Gastroesophageal sphincter (tissue), 3 donors: Measurements from ENCODE around the gene SUN1.

Experiments
- EP300 ChIP-seq: sonication (generic); formaldehyde crosslinking; IDR thresholded peaks from one replicate; pipeline ENCODE4 v1.6.1; 2017; ENCODE audit warnings: antibody characterized with exemption, mild to moderate bottlenecking
- POLR2A ChIP-seq, 2 donors: fragments of 450-650 bp; IDR thresholded peaks; one replicate each; pipeline ENCODE4 v1.6.1; 2017; ENCODE audit warnings: antibody characterized with exemption in 2 of 2, mild to moderate bottlenecking in 2 of 2, moderate library complexity in 1 of 2
- POLR2AphosphoS5 ChIP-seq: sonication (generic); formaldehyde crosslinking; IDR thresholded peaks from one replicate; pipeline ENCODE4 v1.6.1; 2017; ENCODE audit warnings: antibody characterized with exemption
- TF ChIP-seq, protein P1 (sequence below), 4 experiments: fragments of 200-600 bp in 2 of 4; fragments of 450-650 bp in 2 of 4; sonication (generic) in 1 of 4; IDR thresholded peaks; one replicate each; pipeline ENCODE4 v1.5.1; 2017 to 2019; ENCODE audit warnings: antibody characterized with exemption in 4 of 4, mild to moderate bottlenecking in 2 of 4, moderate library complexity in 2 of 4

- TF ChIP-seq, protein P1, sequence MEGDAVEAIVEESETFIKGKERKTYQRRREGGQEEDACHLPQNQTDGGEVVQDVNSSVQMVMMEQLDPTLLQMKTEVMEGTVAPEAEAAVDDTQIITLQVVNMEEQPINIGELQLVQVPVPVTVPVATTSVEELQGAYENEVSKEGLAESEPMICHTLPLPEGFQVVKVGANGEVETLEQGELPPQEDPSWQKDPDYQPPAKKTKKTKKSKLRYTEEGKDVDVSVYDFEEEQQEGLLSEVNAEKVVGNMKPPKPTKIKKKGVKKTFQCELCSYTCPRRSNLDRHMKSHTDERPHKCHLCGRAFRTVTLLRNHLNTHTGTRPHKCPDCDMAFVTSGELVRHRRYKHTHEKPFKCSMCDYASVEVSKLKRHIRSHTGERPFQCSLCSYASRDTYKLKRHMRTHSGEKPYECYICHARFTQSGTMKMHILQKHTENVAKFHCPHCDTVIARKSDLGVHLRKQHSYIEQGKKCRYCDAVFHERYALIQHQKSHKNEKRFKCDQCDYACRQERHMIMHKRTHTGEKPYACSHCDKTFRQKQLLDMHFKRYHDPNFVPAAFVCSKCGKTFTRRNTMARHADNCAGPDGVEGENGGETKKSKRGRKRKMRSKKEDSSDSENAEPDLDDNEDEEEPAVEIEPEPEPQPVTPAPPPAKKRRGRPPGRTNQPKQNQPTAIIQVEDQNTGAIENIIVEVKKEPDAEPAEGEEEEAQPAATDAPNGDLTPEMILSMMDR (IDR thresholded peaks at IDR 0.05), result no peak
- TF ChIP-seq POLR2A (IDR thresholded peaks at IDR 0.05) (no peak), EP300 (no peak), POLR2AphosphoS5 (no peak)
Measured at GRCh38 chr7:891291-891690, 59.0 kb downstream of the SUN1 start.
